ENCODE measurements around the gene BOD1.

BOD1 gene

GRCh38 chr5:173565491-173566072 is 50.9 kb downstream of the BOD1 start:
- ChIA-PET POLR2A (no interaction called here), CTCF (no interaction called here)
- H3K27ac ChIP-seq (ENCODE audit: insufficient read depth in 1 of 2, low read depth in 1 of 2, low read length in 2 of 2, poor library complexity in 1 of 2, severe bottlenecking in 2 of 2), result no peak overlapping the region
- H3K4me1 ChIP-seq (ENCODE audit: control extremely low read depth in 1 of 4, control insufficient read depth in 4 of 4, insufficient read depth in 4 of 4, low read length in 3 of 4), result no peaks in the 10 kb centered on the region
- peaks cover 0 to 7% (median 2%) of the 10 kb centered on the region in 5 experiments for H3K27me3 ChIP-seq (replicated peaks in 2 of 5; ENCODE audit: control insufficient read depth in 4 of 5, insufficient read depth in 5 of 5, low read length in 4 of 5)
- H3K9me3 ChIP-seq (ENCODE audit: control extremely low read depth in 1 of 5, control insufficient read depth in 4 of 5, insufficient read depth in 2 of 5, low read depth in 1 of 5, low read length in 4 of 5), result peaks cover 0 to 11% (median 3%) of the 10 kb centered on the region in 5 experiments
- H3K4me3 ChIP-seq (ENCODE audit: control insufficient read depth in 1 of 7, extremely low read depth in 1 of 7, insufficient read depth in 4 of 7, low read depth in 2 of 7, low read length in 6 of 7), result no peak overlapping the region
- no peaks in the 10 kb centered on the region for H3K36me3 ChIP-seq (ENCODE audit: control insufficient read depth in 4 of 4, insufficient read depth in 4 of 4, low read length in 3 of 4)
- WGBS (ENCODE audit: insufficient coverage), result 86% methylated on average over 1 of the region's 3 CpGs
- no peak for DNase-seq

- no peak overlapping the region for H3K4me3 ChIP-seq (ENCODE audit: control insufficient read depth in 1 of 7, extremely low read depth in 1 of 7, insufficient read depth in 4 of 7, low read depth in 2 of 7, low read length in 6 of 7)
- WGBS (ENCODE audit: insufficient coverage), result 49% methylated on average over 4 of the region's 4 CpGs
- ChIA-PET CTCF (no interaction called here), POLR2A (no interaction called here)
- peaks cover 2 to 17% (median 6%) of the 10 kb centered on the region in 5 experiments for H3K9me3 ChIP-seq (ENCODE audit: control extremely low read depth in 1 of 5, control insufficient read depth in 4 of 5, insufficient read depth in 2 of 5, low read depth in 1 of 5, low read length in 4 of 5)
- no peaks in the 10 kb centered on the region for H3K4me1 ChIP-seq (ENCODE audit: control extremely low read depth in 1 of 4, control insufficient read depth in 4 of 4, insufficient read depth in 4 of 4, low read length in 3 of 4)
- H3K27me3 ChIP-seq (replicated peaks in 2 of 5; ENCODE audit: control insufficient read depth in 4 of 5, insufficient read depth in 5 of 5, low read length in 4 of 5), result peaks cover 0 to 3% (median 0%) of the 10 kb centered on the region in 5 experiments
- no peak for DNase-seq
- H3K27ac ChIP-seq (ENCODE audit: insufficient read depth in 1 of 2, low read depth in 1 of 2, low read length in 2 of 2, poor library complexity in 1 of 2, severe bottlenecking in 2 of 2), result no peak overlapping the region
- H3K36me3 ChIP-seq (ENCODE audit: control insufficient read depth in 4 of 4, insufficient read depth in 4 of 4, low read length in 3 of 4), result no peaks in the 10 kb centered on the region
Measured at GRCh38 chr5:173564106-173564505, 52.3 kb downstream of the BOD1 start.

- Histone ChIP-seq H3K4me1 (ENCODE audit: control extremely low read depth in 1 of 4, control insufficient read depth in 4 of 4, insufficient read depth in 4 of 4, low read length in 3 of 4) (no peaks in the 10 kb centered on the region), H3K36me3 (ENCODE audit: control insufficient read depth in 4 of 4, insufficient read depth in 4 of 4, low read length in 3 of 4) (no peaks in the 10 kb centered on the region), H3K9me3 (ENCODE audit: control extremely low read depth in 1 of 5, control insufficient read depth in 4 of 5, insufficient read depth in 2 of 5, low read depth in 1 of 5, low read length in 4 of 5) (peaks cover 1 to 13% (median 5%) of the 10 kb centered on the region in 5 experiments), H3K27me3 (replicated peaks in 2 of 5; ENCODE audit: control insufficient read depth in 4 of 5, insufficient read depth in 5 of 5, low read length in 4 of 5) (peaks cover 0 to 5% (median 0%) of the 10 kb centered on the region in 5 experiments), H3K27ac (ENCODE audit: insufficient read depth in 1 of 2, low read depth in 1 of 2, low read length in 2 of 2, poor library complexity in 1 of 2, severe bottlenecking in 2 of 2) (no peak overlapping the region), H3K4me3 (ENCODE audit: control insufficient read depth in 1 of 7, extremely low read depth in 1 of 7, insufficient read depth in 4 of 7, low read depth in 2 of 7, low read length in 6 of 7) (no peak overlapping the region)
- 92% methylated on average over 5 of the region's 6 CpGs for WGBS (ENCODE audit: insufficient coverage)
- ChIA-PET CTCF (no interaction called here), POLR2A (no interaction called here)
- no peak for DNase-seq
Measured at GRCh38 chr5:173563246-173563645, 53.2 kb downstream of the BOD1 start.

GRCh38 chr5:173562451-173562850 is 54.0 kb downstream of the BOD1 start:
- Histone ChIP-seq H3K36me3 (ENCODE audit: control insufficient read depth in 4 of 4, insufficient read depth in 4 of 4, low read length in 3 of 4) (no peaks in the 10 kb centered on the region), H3K27me3 (replicated peaks in 2 of 5; ENCODE audit: control insufficient read depth in 4 of 5, insufficient read depth in 5 of 5, low read length in 4 of 5) (peaks cover 0 to 5% (median 0%) of the 10 kb centered on the region in 5 experiments), H3K9me3 (ENCODE audit: control extremely low read depth in 1 of 5, control insufficient read depth in 4 of 5, insufficient read depth in 2 of 5, low read depth in 1 of 5, low read length in 4 of 5) (peaks cover 1 to 11% (median 4%) of the 10 kb centered on the region in 5 experiments), H3K4me1 (ENCODE audit: control extremely low read depth in 1 of 4, control insufficient read depth in 4 of 4, insufficient read depth in 4 of 4, low read length in 3 of 4) (no peaks in the 10 kb centered on the region), H3K4me3 (ENCODE audit: control insufficient read depth in 1 of 7, extremely low read depth in 1 of 7, insufficient read depth in 4 of 7, low read depth in 2 of 7, low read length in 6 of 7) (no peak overlapping the region), H3K27ac (ENCODE audit: insufficient read depth in 1 of 2, low read depth in 1 of 2, low read length in 2 of 2, poor library complexity in 1 of 2, severe bottlenecking in 2 of 2) (no peak overlapping the region)
- ChIA-PET POLR2A (no interaction called here), CTCF (no interaction called here)
- no peak for DNase-seq
- WGBS (ENCODE audit: insufficient coverage), result 100% methylated on average over 2 of the region's 6 CpGs
